HCT116 (cell line): ENCODE data around the gene SIPA1L3. TPM values are rescaled to one million over a fixed set of nuclear protein-coding genes. Genes with fewer than 3 reads are reported as not detected.
"Not testable (repeated sequence)": the region's sequence is repeated elsewhere in the genome, so short reads cannot be mapped to it uniquely, and the experiment has no call there.

Experiments used
- ATAC-seq: fragments of 200-7000 bp; cut with Tn5 transposase; 2 replicates; pipeline ENCODE4 v1.9.1; 2020; ENCODE audit warnings: mild to moderate bottlenecking, moderate library complexity
- BruUV-seq: library from RNA; stranded (reverse); fragments of 400-500 nt; replicated peaks from 2 replicates; lab custom pipeline; 2021; lab: Mats Ljungman, UMichigan
- CTCF ChIA-PET: fragments of 300-600 bp; sonication (Branson Sonifier 250); formaldehyde crosslinking; loops from one replicate; lab custom pipeline; 2021; ENCODE audit warnings: antibody characterized with exemption; lab: Charles Lee
- POLR2A ChIA-PET: fragments of 300-600, 350-600 bp; sonication (Branson Sonifier 250); formaldehyde crosslinking; loops from one replicate; lab custom pipeline; 2021; ENCODE audit warnings: antibody characterized with exemption; lab: Charles Lee
- RAD21 ChIA-PET, 2 experiments: fragments of 300-600 bp; sonication (Branson Sonifier 250); formaldehyde crosslinking; loops; one replicate each; lab custom pipeline; 2023; ENCODE audit warnings: low total read pairs in 2 of 2; ENCODE audit not compliant: uncharacterized antibody in 2 of 2, unreplicated experiment in 2 of 2, low non-redundant PET in 1 of 2; lab: Charles Lee
- DNase-seq: peaks from one replicate; pipeline ENCODE4 v3.0.0-alpha.2; 2010; ENCODE audit warnings: low read depth, low spot score
- H2AFZ ChIP-seq: fragments of 200-600 bp; shearing (Covaris generic), sonication (generic); 2 replicates; pipeline ENCODE4 v1.6.1; 2017; ENCODE audit warnings: low read depth, mixed run types, mixed read lengths, antibody characterized with exemption, low read length; ENCODE audit not compliant: poor library complexity, severe bottlenecking
- H3K27ac ChIP-seq: 2 replicates; pipeline ENCODE4 v1.5.1; 2012; ENCODE audit warnings: low read depth, low read length
- H3K27me3 ChIP-seq: fragments of 200-600 bp; sonication (generic); 2 replicates; pipeline ENCODE4 v1.6.1; 2016; ENCODE audit warnings: mixed run types, low read length, mixed read lengths; ENCODE audit not compliant: insufficient read depth
- H3K36me3 ChIP-seq, 2 experiments: fragments of 200-500 bp in 1 of 2; fragments of 200-600 bp in 1 of 2; sonication (Bioruptor generic) in 1 of 2; sonication (generic) in 1 of 2; 2 replicates each; pipeline versions ENCODE4 v1.5.1 to v1.6.1; 2014 to 2016; ENCODE audit warnings: low read length in 2 of 2, inconsistent platforms in 1 of 2, mixed read lengths in 1 of 2, mixed run types in 1 of 2; ENCODE audit not compliant: insufficient read depth in 2 of 2, control insufficient read depth in 1 of 2
- H3K4me1 ChIP-seq, 2 experiments: fragments of 200-600 bp in 1 of 2; sonication (generic) in 1 of 2; 2 replicates each; pipeline versions ENCODE4 v1.5.1 to v1.6.1; 2012 to 2017; ENCODE audit warnings: low read length in 2 of 2, inconsistent platforms in 1 of 2, mild to moderate bottlenecking in 1 of 2, mixed read lengths in 1 of 2, mixed run types in 1 of 2, moderate library complexity in 1 of 2; ENCODE audit not compliant: insufficient read depth in 2 of 2, control insufficient read depth in 1 of 2
- H3K4me2 ChIP-seq: fragments of 200-600 bp; sonication (generic); 2 replicates; pipeline ENCODE4 v1.6.1; 2017; ENCODE audit warnings: mixed run types, low read length, mixed read lengths
- H3K4me3 ChIP-seq, 2 experiments: fragments of 200-600 bp in 1 of 2; sonication (generic) in 1 of 2; replicated peaks in 1 of 2; 2 replicates each; pipeline ENCODE4 v1.5.1; 2011 to 2016; ENCODE audit warnings: low read length in 2 of 2, control low read depth in 1 of 2, low read depth in 1 of 2, mild to moderate bottlenecking in 1 of 2, mixed read lengths in 1 of 2, mixed run types in 1 of 2
- H3K79me2 ChIP-seq: fragments of 200-600 bp; sonication (generic); 2 replicates; pipeline ENCODE4 v1.6.1; 2017; ENCODE audit warnings: mild to moderate bottlenecking, mixed run types, low read length, moderate library complexity, mixed read lengths; ENCODE audit not compliant: insufficient read depth
- H3K9ac ChIP-seq: fragments of 200-600 bp; sonication (generic); 2 replicates; pipeline ENCODE4 v1.6.1; 2016; ENCODE audit warnings: low read length, mixed read lengths
- H3K9me2 ChIP-seq: fragments of 200-600 bp; sonication (generic), shearing (Covaris generic); 2 replicates; pipeline ENCODE4 v1.6.1; 2017; ENCODE audit warnings: mixed run types, mild to moderate bottlenecking, moderate library complexity; ENCODE audit not compliant: insufficient read depth
- H3K9me3 ChIP-seq, 2 experiments: fragments of 200-500 bp in 1 of 2; fragments of 200-600 bp in 1 of 2; sonication (Bioruptor generic) in 1 of 2; sonication (generic) in 1 of 2; 2 replicates each; pipeline ENCODE4 v1.6.1; 2014 to 2017; ENCODE audit warnings: low read length in 2 of 2, mixed read lengths in 2 of 2, inconsistent platforms in 1 of 2, low read depth in 1 of 2, mild to moderate bottlenecking in 1 of 2, mixed run types in 1 of 2, moderate library complexity in 1 of 2; ENCODE audit not compliant: control insufficient read depth in 1 of 2, insufficient read depth in 1 of 2
- H4K20me1 ChIP-seq: fragments of 200-600 bp; sonication (generic), shearing (Covaris generic); 2 replicates; pipeline ENCODE4 v1.6.1; 2017; ENCODE audit warnings: mixed run types, mild to moderate bottlenecking, moderate library complexity; ENCODE audit not compliant: insufficient read depth
- CEBPB ChIP-seq: IDR thresholded peaks from 2 replicates; pipeline ENCODE4 v1.6.1; 2012; ENCODE audit warnings: low read depth
- FOSL1 ChIP-seq: IDR thresholded peaks from 2 replicates; pipeline ENCODE4 v1.6.1; 2012; ENCODE audit warnings: low read depth
- JUND ChIP-seq: IDR thresholded peaks from 2 replicates; pipeline ENCODE4 v1.6.1; 2012
- RAD21 ChIP-seq: IDR thresholded peaks from 2 replicates; pipeline ENCODE4 v1.6.1; 2012; ENCODE audit warnings: low read depth, mild to moderate bottlenecking
- TCF7L2 ChIP-seq: IDR thresholded peaks from 2 replicates; pipeline ENCODE4 v1.7.0; 2011; ENCODE audit warnings: borderline replicate concordance, inconsistent platforms; ENCODE audit not compliant: insufficient read depth, insufficient read length; ENCODE audit errors: extremely low read depth
- intact Hi-C: fragments of 100-400 bp; cut with micrococcal nuclease; formaldehyde crosslinking; loops from 2 replicates; pipeline ENCODE4 v1.10.0; 2022
- total RNA-seq: library from RNA; stranded (reverse); gene quantifications from one replicate; pipeline ENCODE4 v1.2.1, GENCODE V29; 2021; ENCODE audit not compliant: unreplicated experiment

SIPA1L3 gene
- total RNA-seq, 1 experiment from 2014 or later, result 41.8 TPM

DNA sequence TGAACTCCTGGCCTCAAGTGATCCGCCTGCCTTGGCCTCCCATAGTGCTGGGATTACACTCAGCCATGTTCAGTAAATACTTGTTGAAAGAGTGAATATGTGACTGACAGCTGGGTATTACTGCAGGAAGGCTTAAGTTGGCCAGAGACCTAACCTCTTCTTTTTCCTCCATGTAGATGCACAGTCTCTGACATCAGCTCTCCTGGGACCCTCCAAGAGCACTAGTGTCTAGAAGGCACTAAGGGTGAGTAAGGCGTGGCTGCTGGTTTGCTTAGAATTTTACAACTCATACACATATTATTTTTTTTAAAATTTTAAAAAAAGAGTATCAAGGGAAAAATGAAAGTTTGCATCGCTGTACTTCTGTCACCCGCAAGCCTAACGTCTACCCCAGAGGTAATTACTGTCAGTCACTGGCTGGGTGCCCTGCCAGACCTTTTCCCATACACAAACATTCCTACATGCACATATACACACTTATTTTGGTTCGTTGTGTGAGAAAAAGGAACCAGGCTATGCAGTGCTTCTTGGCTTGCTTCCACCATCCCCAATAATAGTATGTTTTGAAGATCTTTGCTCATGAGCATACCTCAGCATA, 122.0 kb downstream of the SIPA1L3 start:
- intact Hi-C loops, result no loop called here
- ATAC-seq (no peak), DNase-seq (no peak)
- H3K9me2 ChIP-seq, result no peaks in the 10 kb centered on the region
- H3K4me2 ChIP-seq, result no peak overlapping the region
- ChIA-PET POLR2A (no interaction called here), CTCF (no interaction called here), RAD21 (no interaction called here)
- 0 out of 4 replicates have a peak, but pooled peaks cover 0 to 7% of the 10 kb centered on the region in 2 experiments for H3K36me3 ChIP-seq
- TF ChIP-seq CEBPB, result no peak
- no peak for TF ChIP-seq FOSL1
- no peak for TF ChIP-seq TCF7L2
- TF ChIP-seq JUND, result no peak
- no peak for TF ChIP-seq RAD21
- H2AFZ ChIP-seq, result no peak overlapping the region
- no peaks in the 10 kb centered on the region for H3K27me3 ChIP-seq
- no peaks in the 10 kb centered on the region for H3K9me3 ChIP-seq
- no peak overlapping the region for H3K4me3 ChIP-seq
- H3K79me2 ChIP-seq, result peaks cover 20% of the 10 kb centered on the region; the same call in 1 of the 2 replicates
- H3K4me1 ChIP-seq, result peaks cover 0 to under 1% of the 10 kb centered on the region in 2 experiments; a peak in 1 of 4 replicates
- H3K27ac ChIP-seq, result no peak overlapping the region
- H3K9ac ChIP-seq, result no peak overlapping the region
- H4K20me1 ChIP-seq, result no peaks in the 10 kb centered on the region
- BruUV-seq, result no TSS peak

DNA sequence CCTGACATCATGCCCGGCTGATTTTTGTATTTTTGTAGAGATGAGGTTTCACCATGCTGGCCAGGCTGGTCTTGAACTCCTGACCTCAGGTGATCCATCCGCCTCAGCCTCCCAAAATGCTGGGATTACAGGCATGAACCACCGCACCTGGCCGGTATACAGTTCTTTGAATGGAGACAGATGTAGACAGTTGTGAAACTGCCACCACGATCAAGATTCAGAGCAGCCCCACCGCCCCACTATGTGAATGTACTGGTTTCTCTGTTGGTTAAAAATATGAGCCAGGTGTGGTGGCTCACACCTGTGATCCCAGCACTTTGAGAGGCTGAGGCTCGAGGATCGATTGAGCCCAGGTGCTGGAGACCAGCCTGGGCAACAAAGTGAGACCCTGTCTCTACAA, 123.0 kb downstream of the SIPA1L3 start:
- H3K4me1 ChIP-seq, DNase-seq, intact Hi-C loops, BruUV-seq, H3K27me3 ChIP-seq, H3K27ac ChIP-seq, RAD21 ChIA-PET, H2AFZ ChIP-seq, H3K4me3 ChIP-seq, H3K9me2 ChIP-seq, H3K9ac ChIP-seq, ATAC-seq, CTCF ChIA-PET, H3K36me3 ChIP-seq, H4K20me1 ChIP-seq, POLR2A ChIA-PET, H3K4me2 ChIP-seq, H3K9me3 ChIP-seq: not testable (repeated sequence)
- H3K79me2 ChIP-seq, result peaks cover 13% of the 10 kb centered on the region; the same call in 1 of the 2 replicates
